ENCODE data around the gene CLCN2. TPM values are rescaled to one million over a fixed set of nuclear protein-coding genes. Genes with fewer than 3 reads are reported as not detected.
A peak's percentile ranks its signal among the peaks of the same experiment; 100 is the strongest.

The CLCN2 gene
- total and polyA plus RNA-seq, 2 of the 4 experiments (the other 2 are of a cell fraction), result 2.9 to 5.8 TPM

- Histone ChIP-seq H3K18ac (ENCODE audit: low read depth, low read length) (no peak overlapping the region), H2AK9ac (replicated peaks; ENCODE audit: low read depth, low read length, poor library complexity) (peak overlapping the region; percentile 89), H3K4me3 (ENCODE audit: insufficient read depth, low read depth, low read length) (no peak overlapping the region), H4K5ac (ENCODE audit: low read depth, low read length) (no peak overlapping the region), H3K14ac (replicated peaks; ENCODE audit: low read depth, low read length) (no peak overlapping the region), H4K20me1 (ENCODE audit: insufficient read depth, low read length) (peaks cover 4% of the 10 kb centered on the region; the same call in 1 of the 2 replicates), H3K56ac (ENCODE audit: extremely low read depth, insufficient read depth, low read length) (no peak overlapping the region), H3K4ac (ENCODE audit: low read depth, low read length) (peak overlapping the region; percentile 35; the same call in 1 of the 2 replicates), H4K8ac (ENCODE audit: low read depth in 2 of 2, low read length in 2 of 2) (no peak overlapping the region), H3K36me3 (ENCODE audit: control insufficient read depth, insufficient read depth, low read length) (peaks cover 22% of the 10 kb centered on the region), H3K9ac (ENCODE audit: low read depth, low read length) (no peak overlapping the region), H2BK20ac (ENCODE audit: low read depth, low read length) (no peak overlapping the region), H2BK120ac (ENCODE audit: low read depth, low read length) (peak overlapping the region; percentile 8; the same call in 1 of the 2 replicates), H2AK5ac (ENCODE audit: low read depth, low read length) (no peak overlapping the region), H2BK5ac (ENCODE audit: low read depth, low read length, poor library complexity, severe bottlenecking) (no peak overlapping the region), H3K79me1 (ENCODE audit: low read depth in 1 of 2, low read length in 2 of 2) (peaks cover 0 to 5% of the 10 kb centered on the region in 2 experiments; a peak in 2 of 4 replicates), H3K9me1 (ENCODE audit: insufficient read depth, low read length) (peaks cover 14% of the 10 kb centered on the region; the same call in 1 of the 2 replicates), H2BK15ac (ENCODE audit: low read depth, low read length) (no peak overlapping the region), H3K27me3 (ENCODE audit: control insufficient read depth, insufficient read depth, low read length) (no peaks in the 10 kb centered on the region), H4K91ac (ENCODE audit: insufficient read depth, low read depth, low read length) (no peak overlapping the region), H2AFZ (replicated peaks; ENCODE audit: low read length, poor library complexity) (peak overlapping the region; percentile 49), H3K4me2 (ENCODE audit: low read depth, low read length) (no peak overlapping the region), H3K4me1 (ENCODE audit: control insufficient read depth, insufficient read depth, low read length) (peaks cover under 1% of the 10 kb centered on the region; the same call in 1 of the 2 replicates), H3K27ac (ENCODE audit: insufficient read depth, low read length) (no peak overlapping the region), H3K23ac (ENCODE audit: low read depth, low read length) (peak overlapping the region; percentile 57), H3K9me3 (ENCODE audit: control insufficient read depth, insufficient read depth, low read length) (no peaks in the 10 kb centered on the region)
- ChIA-PET POLR2A (ENCODE audit: unreplicated experiment) (no interaction called here), CTCF (interaction anchor here (0.6 kb wide), 1 partner anchor 66 kb away, joined by 3 read pairs; no protein-coding TSS in a partner anchor)
- in situ Hi-C loops (cut with MboI; ENCODE audit: low sequenced_read_pairs), result no loop called here
- no peak for TF ChIP-seq MAFK (IDR thresholded peaks at IDR 0.05; ENCODE audit: low read depth, low read length)
- ATAC-seq (ENCODE audit: low read depth) (peak; percentile 49), DNase-seq (no peak)
- intact Hi-C loops (cut with micrococcal nuclease), result no loop called here
- dilution Hi-C loops (cut with HindIII; ENCODE audit: low sequenced_read_pairs, unreplicated experiment), result loop anchor here (25.0 kb wide), 1 partner anchor 182 kb away; no protein-coding TSS in a partner anchor
- no TSS peak for BruUV-seq (replicated peaks)
- WGBS, 2 experiments (ENCODE audit: extremely low coverage in 2 of 2, insufficient read length in 1 of 2), result 67% methylated on average over 14 of the region's 18 CpGs; no CpG with 5 or more reads in 1 of the 2 experiments
Measured at GRCh38 chr3:184355261-184356040, 6.0 kb downstream of the CLCN2 start.

Data from IMR-90 (cell line).